GM19452 (cell line): Measurements from ENCODE around the gene CDCP1.
"Not testable (repeated sequence)": the region's sequence is repeated elsewhere in the genome, so short reads cannot be mapped to it uniquely, and the experiment has no call there.

ENCODE experiments used
- ATAC-seq: cut with Tn5 transposase; IDR thresholded peaks from one replicate; pipeline ENCODE4 v1.9.1; 2021; ENCODE audit not compliant: unreplicated experiment

The CDCP1 gene

GRCh38 chr3:45060165-45060892, 85.8 kb downstream of the CDCP1 start:
- ATAC-seq = no peak

GRCh38 chr3:45059132-45059531, 87.0 kb downstream of the CDCP1 start:
- no peak for ATAC-seq

DNA sequence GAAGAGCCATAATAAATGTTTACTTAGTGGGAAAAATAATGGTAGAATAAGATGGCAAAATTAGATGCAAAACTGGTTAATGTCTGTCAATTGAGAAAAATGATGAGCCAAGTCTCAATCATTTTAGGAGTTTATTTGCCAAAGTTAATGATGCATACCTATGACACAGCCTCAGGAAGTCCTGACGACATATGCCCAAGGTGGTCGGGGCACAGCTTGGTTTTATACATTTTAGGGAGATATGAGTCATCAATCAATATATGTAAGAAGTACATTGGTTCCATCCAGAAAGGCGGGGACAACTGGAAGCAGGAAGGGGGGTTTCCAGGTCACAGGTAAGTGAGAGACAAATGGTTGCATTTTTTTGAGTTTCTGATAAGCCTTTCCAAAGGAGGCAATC, 88.6 kb downstream of the CDCP1 start:
- no peak for ATAC-seq

DNA sequence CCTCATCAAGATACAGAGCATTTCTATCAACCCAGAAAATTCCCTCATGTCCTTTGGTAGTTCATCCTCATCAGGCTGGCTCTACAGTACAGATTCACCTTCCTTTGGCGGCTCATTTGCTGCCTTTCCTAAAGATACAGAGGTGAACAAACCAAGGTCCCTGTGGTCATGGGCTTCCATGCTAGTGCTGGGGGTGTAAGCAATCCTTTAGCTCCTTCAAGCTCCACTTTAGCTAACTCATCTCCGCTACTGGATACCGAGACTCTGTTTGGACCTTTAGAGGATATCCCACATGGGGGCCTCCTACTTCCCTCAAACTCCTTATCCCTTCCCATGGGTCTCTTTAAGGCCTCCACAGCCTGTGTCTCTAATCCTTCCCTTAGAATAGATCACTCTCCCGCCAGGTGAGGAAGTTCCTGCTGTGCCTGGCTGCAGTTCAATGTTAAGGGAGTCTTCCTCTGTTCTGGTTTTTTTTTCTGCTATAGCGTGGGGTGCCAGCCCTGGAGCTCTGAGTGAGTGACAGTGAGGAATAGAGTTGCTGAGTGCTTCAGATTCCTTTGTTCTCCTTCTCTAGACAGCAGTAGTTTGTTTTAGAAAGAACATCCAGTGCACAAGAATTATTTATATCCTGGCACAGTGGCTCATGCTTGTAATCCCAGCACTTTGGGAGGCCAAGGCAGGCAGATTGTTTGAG, 89.4 kb downstream of the CDCP1 start:
- ATAC-seq = no peak

GRCh38 chr3:45055411-45056143, 90.6 kb downstream of the CDCP1 start:
- ATAC-seq = no peak

DNA sequence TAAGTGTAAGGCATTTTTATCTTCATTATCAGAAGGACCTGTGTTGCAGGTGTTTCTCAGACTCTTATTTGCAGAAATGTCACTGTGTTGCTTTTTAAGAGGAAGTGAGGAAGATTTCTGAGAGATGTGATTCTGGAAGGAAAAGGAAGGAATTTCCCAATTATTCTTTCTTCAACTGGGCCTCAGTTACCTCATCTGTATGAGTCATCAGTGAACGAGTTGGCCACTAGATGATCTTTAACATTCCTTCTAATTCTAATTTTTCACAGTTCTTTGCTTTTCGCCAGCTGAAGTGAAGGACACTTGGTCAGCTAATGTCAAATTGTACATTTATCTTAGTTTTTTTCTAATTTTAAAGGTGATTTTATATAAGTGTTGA, 91.2 kb downstream of the CDCP1 start:
- ATAC-seq = no peak

GRCh38 chr3:45054196-45054857, 91.9 kb downstream of the CDCP1 start:
- no peak for ATAC-seq

DNA sequence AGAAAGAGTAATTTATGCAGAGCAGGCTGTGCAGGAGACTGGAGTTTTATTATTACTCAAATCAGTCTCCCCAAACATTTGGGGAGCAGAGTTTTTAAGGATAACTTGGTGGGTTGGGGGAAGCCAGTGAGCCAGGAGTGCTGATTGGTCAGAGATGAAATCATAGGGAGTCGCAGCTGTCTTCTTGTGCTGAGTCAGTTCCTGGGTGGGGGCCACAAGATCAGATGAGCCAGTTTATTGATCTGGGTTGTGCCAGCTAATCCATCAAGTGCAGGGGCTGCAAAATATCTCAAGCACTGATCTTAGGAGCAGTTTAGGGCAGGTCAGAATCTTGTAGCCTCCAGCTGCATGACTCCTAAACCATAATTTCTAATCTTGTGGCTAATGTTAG, 92.4 kb downstream of the CDCP1 start:
- ATAC-seq = not testable (repeated sequence)

- ATAC-seq = no peak
Measured at GRCh38 chr3:45051685-45052084, 94.5 kb downstream of the CDCP1 start.

DNA sequence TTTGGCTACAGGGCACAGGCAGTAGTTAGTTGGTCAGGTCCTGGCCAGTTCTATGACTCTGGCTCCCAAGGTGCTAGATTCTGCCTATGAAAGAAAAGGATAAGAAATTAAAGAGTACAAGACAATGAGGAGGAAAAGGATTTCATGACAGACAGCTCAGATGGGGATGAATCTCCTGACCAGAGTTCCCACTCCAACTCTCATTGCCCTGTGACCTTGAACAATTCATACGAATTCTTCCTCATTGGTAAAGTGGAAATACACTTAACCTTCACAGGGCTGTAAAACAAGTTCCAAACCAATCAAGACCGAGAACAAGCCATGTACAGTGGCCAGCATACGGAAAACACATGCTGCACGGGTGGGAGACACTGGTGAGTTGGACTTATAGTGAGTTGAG, 96.4 kb downstream of the CDCP1 start:
- ATAC-seq = no peak

- no peak for ATAC-seq
Measured at GRCh38 chr3:45048244-45048643, 97.9 kb downstream of the CDCP1 start.

- ATAC-seq = no peak
Measured at GRCh38 chr3:45043728-45044299, 102.4 kb downstream of the CDCP1 start.

DNA sequence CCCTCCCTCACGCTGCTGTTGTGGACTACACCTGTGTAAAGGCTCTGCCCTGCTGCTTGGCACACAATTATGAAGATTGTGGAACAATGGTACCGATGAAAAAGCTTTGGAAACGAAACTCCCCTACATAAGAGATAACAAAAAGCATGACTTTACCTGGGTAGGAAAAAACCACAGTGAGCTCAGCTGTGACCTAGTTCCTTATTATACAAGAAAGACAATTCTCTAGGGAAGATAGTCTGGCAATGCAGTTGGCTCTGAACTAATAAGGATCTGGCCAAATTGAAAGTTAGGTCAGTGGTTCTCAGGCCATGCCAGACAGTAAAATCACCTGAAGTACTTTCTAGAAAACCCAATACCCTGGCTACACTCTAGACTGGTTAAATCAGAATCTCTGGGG, 104.0 kb downstream of the CDCP1 start:
- no peak for ATAC-seq

DNA sequence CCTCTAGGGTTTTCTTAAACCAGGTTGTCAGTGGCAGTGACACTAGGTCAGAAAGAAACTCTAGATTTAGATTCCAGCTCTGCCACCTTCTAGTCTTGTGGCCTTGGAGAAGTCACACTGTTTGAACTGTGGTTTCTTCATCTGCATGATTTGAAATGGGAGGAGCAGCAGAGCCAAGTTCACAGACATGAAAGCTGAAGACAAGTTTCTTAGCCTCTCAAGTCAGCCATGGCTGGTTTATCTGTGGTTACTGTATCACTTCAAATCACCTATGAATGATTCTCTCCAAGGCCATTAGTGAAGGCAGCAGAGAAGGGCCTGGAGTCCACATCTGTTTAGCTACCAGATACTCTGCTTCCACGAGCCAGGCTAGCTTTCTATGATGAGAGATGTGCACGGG, 104.5 kb downstream of the CDCP1 start:
- no peak for ATAC-seq

GRCh38 chr3:45037720-45038455, 108.3 kb downstream of the CDCP1 start:
- ATAC-seq = peak; percentile 64

- ATAC-seq = no peak
Measured at GRCh38 chr3:45035441-45036301, 110.5 kb downstream of the CDCP1 start.

- ATAC-seq = no peak
Measured at GRCh38 chr3:45034612-45035252, 111.4 kb downstream of the CDCP1 start.

DNA sequence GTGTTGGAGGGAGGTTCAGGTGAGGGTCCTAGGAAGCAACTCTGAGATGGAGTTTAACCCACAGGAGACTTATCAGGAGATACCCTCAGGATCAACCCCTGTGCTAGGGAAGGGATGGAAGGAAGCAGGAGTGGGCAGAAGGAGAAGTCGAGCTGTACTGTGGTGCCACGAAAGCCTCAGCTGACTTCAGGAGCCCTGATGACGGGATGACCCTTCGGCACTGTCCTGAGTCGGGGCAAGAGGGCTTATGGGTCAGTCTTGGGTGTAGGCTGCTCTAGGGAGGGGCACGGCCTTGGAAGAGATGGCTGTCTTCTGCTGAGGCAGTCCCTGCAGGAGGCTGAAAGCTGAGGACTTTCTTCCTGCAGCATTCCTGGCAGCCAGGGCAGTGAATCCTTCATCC, 112.4 kb downstream of the CDCP1 start:
- ATAC-seq = no peak
